Small intestine (tissue), 7 donors: ENCODE measurements around the gene ZBTB18. TPM values are rescaled to one million over a fixed set of nuclear protein-coding genes. Genes with fewer than 3 reads are reported as not detected.
"Not testable (repeated sequence)": the region's sequence is repeated elsewhere in the genome, so short reads cannot be mapped to it uniquely, and the experiment has no call there.

Experiments
- DNase-seq, 2 donors: peaks; one replicate each; pipeline versions ENCODE4 v3.0.0 to v3.0.0-alpha.2; 2013
- FAIRE-seq: peaks from 2 replicates; lab custom pipeline; 2012; peaks lifted over from hg19 to GRCh38; lab: Jason Lieb, UNC
- H3K27ac ChIP-seq, 3 donors: one replicate each; pipeline ENCODE4 v1.5.1; 2013; ENCODE audit warnings: low read length in 2 of 3, mild to moderate bottlenecking in 2 of 3, control low read depth in 1 of 3, inconsistent platforms in 1 of 3, low read depth in 1 of 3, moderate library complexity in 1 of 3
- H3K27me3 ChIP-seq, 3 donors: one replicate each; pipeline ENCODE4 v1.6.1; 2013; ENCODE audit warnings: low read length in 3 of 3, inconsistent platforms in 1 of 3; ENCODE audit not compliant: control insufficient read depth in 3 of 3, insufficient read depth in 3 of 3
- H3K36me3 ChIP-seq, 3 donors: one replicate each; pipeline ENCODE4 v1.6.1; 2013; ENCODE audit warnings: low read length in 3 of 3, inconsistent platforms in 1 of 3, low read depth in 1 of 3, mild to moderate bottlenecking in 1 of 3, moderate library complexity in 1 of 3; ENCODE audit not compliant: control insufficient read depth in 3 of 3, insufficient read depth in 2 of 3
- H3K4me1 ChIP-seq, 3 donors: one replicate each; pipeline ENCODE4 v1.6.1; 2013; ENCODE audit warnings: low read length in 2 of 3, inconsistent platforms in 1 of 3, low read depth in 1 of 3, mild to moderate bottlenecking in 1 of 3, moderate library complexity in 1 of 3; ENCODE audit not compliant: control insufficient read depth in 3 of 3, insufficient read depth in 2 of 3
- H3K4me3 ChIP-seq, 3 donors: one replicate each; pipeline ENCODE4 v1.5.1; 2013; ENCODE audit warnings: low read length in 3 of 3, control low read depth in 1 of 3, inconsistent platforms in 1 of 3, low read depth in 1 of 3, mild to moderate bottlenecking in 1 of 3, moderate library complexity in 1 of 3
- H3K9me3 ChIP-seq, 2 donors: one replicate each; pipeline ENCODE4 v1.6.1; 2013; ENCODE audit warnings: low read depth in 1 of 2, low read length in 1 of 2; ENCODE audit not compliant: control insufficient read depth in 2 of 2, insufficient read depth in 1 of 2
- WGBS, 3 donors: extraction: QIAGEN DNeasy Blood & Tissue Kit; methylation state at CpG; one replicate each; pipeline ENCODE4 v1.1.7; 2013; 5-methylcytosine and 5-hydroxymethylcytosine counted together
- polyA plus RNA-seq, 4 donors: library from polyadenylated mRNA; stranded (reverse) in 3 of 4; unstranded in 1 of 4; fragments of 200-250 nt in 3 of 4; fragments of 120-200 nt in 1 of 4; gene quantifications; one replicate each; pipeline versions ENCODE4 v1.2.1 to v1.2.3, GENCODE V29; 2013
- donor health status: healthy with polysubstance abuse.
- donor health status: control.
- donor health status: control.
- donor health status: Bipolar disorder and iron deficiency.
- donor health status: healthy.

The ZBTB18 gene
- polyA plus RNA-seq, 4 donors: 6.2 to 18.4 (median 12.7) TPM

DNA sequence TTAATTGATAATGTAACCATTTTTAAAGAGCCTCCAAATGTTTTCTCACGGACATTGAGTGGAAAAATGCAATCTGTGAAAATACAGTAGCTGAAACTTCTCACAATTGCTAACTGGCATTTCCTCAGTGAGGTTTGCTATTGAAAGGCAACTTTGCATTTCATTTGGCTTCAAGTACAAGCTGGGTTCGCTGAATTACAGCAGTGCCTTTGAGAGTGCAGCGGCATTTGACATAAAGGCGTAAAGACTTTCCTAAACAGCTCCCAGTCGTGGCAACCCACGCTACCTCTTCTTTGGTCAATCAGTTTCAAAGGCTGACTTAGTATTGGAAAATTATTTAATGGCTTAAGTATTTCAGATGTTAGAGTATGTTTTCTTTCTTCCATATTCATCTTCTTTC, 39.3 kb upstream of the ZBTB18 start:
- 47 to 69% (median 59%) methylated on average over 6 of the region's 6 CpGs for WGBS, 3 donors

GRCh38 chr1:244012202-244012601, 38.9 kb upstream of the ZBTB18 start:
- Histone ChIP-seq H3K36me3 (no peaks in the 10 kb centered on the region), H3K4me3 (no peak overlapping the region), H3K4me1 (no peaks in the 10 kb centered on the region), H3K27ac (no peak overlapping the region), H3K9me3 (no peaks in the 10 kb centered on the region), H3K27me3 (no peaks in the 10 kb centered on the region)
- no peak for FAIRE-seq
- DNase-seq: no peak
- WGBS, 3 donors: 25 to 53% (median 37%) methylated on average over 8 of the region's 8 CpGs

More for the DNA sequence above, 39.3 kb upstream of the ZBTB18 start:
- Histone ChIP-seq H3K27ac (no peak overlapping the region), H3K4me1 (no peaks in the 10 kb centered on the region), H3K36me3 (no peaks in the 10 kb centered on the region), H3K27me3 (no peaks in the 10 kb centered on the region), H3K4me3 (no peak overlapping the region), H3K9me3 (no peaks in the 10 kb centered on the region)
- no peak for FAIRE-seq
- DNase-seq: no peak

- 95 to 96% (median 96%) methylated on average over 2 of the region's 2 CpGs for WGBS, 3 donors
- no peak overlapping the region for H3K4me3 ChIP-seq
- FAIRE-seq: no peak
Observed at GRCh38 chr1:244013100-244013499, 38.0 kb upstream of the ZBTB18 start.

DNA sequence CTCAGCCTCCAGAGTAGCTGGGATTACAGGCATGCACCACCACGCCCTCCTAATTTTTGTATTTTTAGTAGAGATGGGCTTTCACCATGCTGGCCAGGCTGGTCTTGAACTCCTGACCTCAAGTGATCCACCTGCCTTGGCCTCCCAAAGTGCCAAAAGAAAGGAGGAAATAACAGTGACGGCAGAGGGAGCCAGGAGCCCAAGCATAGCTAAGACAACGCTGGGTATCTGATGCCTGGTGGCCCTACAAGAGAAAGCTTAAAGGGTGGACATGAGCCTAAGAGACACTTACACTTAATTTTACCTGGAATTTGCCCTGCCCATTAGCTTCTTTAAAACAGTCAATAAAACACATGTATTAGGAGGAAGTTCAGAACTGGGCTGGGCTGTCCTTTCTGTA, 36.2 kb upstream of the ZBTB18 start:
- not testable (repeated sequence) for H3K4me3 ChIP-seq, H3K9me3 ChIP-seq, H3K4me1 ChIP-seq, H3K27me3 ChIP-seq, FAIRE-seq, H3K36me3 ChIP-seq, H3K27ac ChIP-seq
- peak; percentile 10 to 13 for DNase-seq
- 31 to 61% (median 54%) methylated on average over 3 of the region's 3 CpGs for WGBS, 3 donors

More at GRCh38 chr1:244013100-244013499, 38.0 kb upstream of the ZBTB18 start:
- DNase-seq: no peak
- Histone ChIP-seq H3K4me1 (no peaks in the 10 kb centered on the region), H3K27me3 (no peaks in the 10 kb centered on the region), H3K9me3 (no peaks in the 10 kb centered on the region), H3K36me3 (no peaks in the 10 kb centered on the region), H3K27ac (no peak overlapping the region)

DNA sequence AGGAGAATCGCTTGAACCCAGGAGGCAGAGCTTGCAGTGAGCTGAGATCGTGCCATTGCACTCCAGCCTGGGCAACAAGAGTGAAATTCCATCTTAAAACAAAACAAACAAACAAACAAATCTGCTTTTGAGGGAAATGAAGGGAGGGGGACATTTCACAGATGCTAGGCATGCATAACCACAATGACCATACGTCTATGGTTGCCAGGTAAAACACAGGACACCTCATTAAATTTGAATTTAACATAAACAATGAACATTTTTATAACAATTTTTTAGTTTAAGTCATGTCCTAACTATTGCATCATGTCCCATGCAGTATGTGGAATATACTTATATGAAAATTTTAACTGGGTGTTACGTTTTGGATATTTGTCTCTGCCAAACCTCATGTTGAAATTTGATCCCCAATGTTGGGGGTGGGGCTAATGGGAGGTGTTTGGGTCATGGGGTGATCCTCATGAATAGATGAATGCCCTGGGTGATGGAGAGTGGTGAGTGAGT, 31.0 kb upstream of the ZBTB18 start:
- FAIRE-seq: no peak

GRCh38 chr1:244021427-244021826, 29.7 kb upstream of the ZBTB18 start:
- H3K27ac ChIP-seq: peak overlapping the region in 1 of 3 donors; percentile 67
- no peak overlapping the region for H3K4me3 ChIP-seq
- H3K36me3 ChIP-seq: no peaks in the 10 kb centered on the region
- WGBS, 3 donors: 93 to 100% (median 95%) methylated on average over 1 of the region's 1 CpG
- no peaks in the 10 kb centered on the region for H3K9me3 ChIP-seq
- H3K4me1 ChIP-seq: peaks cover 0 to 12% (median 0%) of the 10 kb centered on the region in 3 donors
- no peaks in the 10 kb centered on the region for H3K27me3 ChIP-seq
- DNase-seq: no peak
- no peak for FAIRE-seq

More for the DNA sequence above, 31.0 kb upstream of the ZBTB18 start:
- Histone ChIP-seq H3K9me3 (no peaks in the 10 kb centered on the region), H3K27ac (no peak overlapping the region), H3K27me3 (no peaks in the 10 kb centered on the region), H3K4me1 (peaks cover 0 to 12% (median 0%) of the 10 kb centered on the region in 3 donors), H3K36me3 (no peaks in the 10 kb centered on the region), H3K4me3 (no peak overlapping the region)
- DNase-seq: no peak
- 57 to 87% (median 81%) methylated on average over 4 of the region's 4 CpGs for WGBS, 3 donors

GRCh38 chr1:244022311-244022710, 28.8 kb upstream of the ZBTB18 start:
- no peak for DNase-seq

GRCh38 chr1:244022864-244023440, 28.1 kb upstream of the ZBTB18 start:
- Histone ChIP-seq H3K36me3 (no peaks in the 10 kb centered on the region), H3K4me3 (no peak overlapping the region), H3K9me3 (no peaks in the 10 kb centered on the region), H3K27ac (peak overlapping the region in 1 of 3 donors; percentile 67), H3K27me3 (no peaks in the 10 kb centered on the region), H3K4me1 (peaks cover 0 to 12% (median 0%) of the 10 kb centered on the region in 3 donors)
- peak in 1 of 2 donors; percentile 80 for DNase-seq
- whole genome bisulfite sequencing, 3 donors: 82 to 85% (median 84%) methylated on average over 9 of the region's 9 CpGs
- FAIRE-seq: no peak

More at GRCh38 chr1:244022311-244022710, 28.8 kb upstream of the ZBTB18 start:
- H3K36me3 ChIP-seq: no peaks in the 10 kb centered on the region
- peaks cover 0 to 12% (median 0%) of the 10 kb centered on the region in 3 donors for H3K4me1 ChIP-seq
- H3K4me3 ChIP-seq: no peak overlapping the region
- no peaks in the 10 kb centered on the region for H3K27me3 ChIP-seq
- WGBS, 3 donors: 93 to 96% (median 94%) methylated on average over 2 of the region's 2 CpGs
- FAIRE-seq: no peak
- peak overlapping the region in 1 of 3 donors; percentile 67 for H3K27ac ChIP-seq
- no peaks in the 10 kb centered on the region for H3K9me3 ChIP-seq
